LNCAP (cell line): ENCODE results near the gene UQCRHL.

Source experiments
- CTCF ChIP-seq: fragments of 450-650 bp; IDR thresholded peaks from 2 replicates; pipeline ENCODE4 v1.5.1; 2017; ENCODE audit warnings: mild to moderate bottlenecking

Gene UQCRHL

GRCh38 chr1:15788624-15789301 lies 18.7 kb downstream of the UQCRHL start:
- TF ChIP-seq CTCF: no peak

GRCh38 chr1:15786581-15786980 lies 20.9 kb downstream of the UQCRHL start:
- TF ChIP-seq CTCF: no peak

DNA sequence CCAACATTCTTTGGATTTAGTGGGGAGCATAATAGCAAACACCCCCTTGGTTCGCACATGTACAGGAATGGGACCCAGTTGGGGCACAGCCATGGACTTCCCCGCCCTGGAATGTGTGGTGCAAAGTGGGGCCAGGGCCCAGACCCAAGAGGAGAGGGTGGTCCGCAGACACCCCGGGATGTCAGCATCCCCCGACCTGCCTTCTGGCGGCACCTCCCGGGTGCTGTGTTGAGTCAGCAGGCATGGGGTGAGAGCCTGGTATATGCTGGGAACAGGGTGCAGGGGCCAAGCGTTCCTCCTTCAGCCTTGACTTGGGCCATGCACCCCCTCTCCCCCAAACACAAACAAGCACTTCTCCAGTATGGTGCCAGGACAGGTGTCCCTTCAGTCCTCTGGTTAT lies 21.8 kb downstream of the UQCRHL start:
- no peak for TF ChIP-seq CTCF

DNA sequence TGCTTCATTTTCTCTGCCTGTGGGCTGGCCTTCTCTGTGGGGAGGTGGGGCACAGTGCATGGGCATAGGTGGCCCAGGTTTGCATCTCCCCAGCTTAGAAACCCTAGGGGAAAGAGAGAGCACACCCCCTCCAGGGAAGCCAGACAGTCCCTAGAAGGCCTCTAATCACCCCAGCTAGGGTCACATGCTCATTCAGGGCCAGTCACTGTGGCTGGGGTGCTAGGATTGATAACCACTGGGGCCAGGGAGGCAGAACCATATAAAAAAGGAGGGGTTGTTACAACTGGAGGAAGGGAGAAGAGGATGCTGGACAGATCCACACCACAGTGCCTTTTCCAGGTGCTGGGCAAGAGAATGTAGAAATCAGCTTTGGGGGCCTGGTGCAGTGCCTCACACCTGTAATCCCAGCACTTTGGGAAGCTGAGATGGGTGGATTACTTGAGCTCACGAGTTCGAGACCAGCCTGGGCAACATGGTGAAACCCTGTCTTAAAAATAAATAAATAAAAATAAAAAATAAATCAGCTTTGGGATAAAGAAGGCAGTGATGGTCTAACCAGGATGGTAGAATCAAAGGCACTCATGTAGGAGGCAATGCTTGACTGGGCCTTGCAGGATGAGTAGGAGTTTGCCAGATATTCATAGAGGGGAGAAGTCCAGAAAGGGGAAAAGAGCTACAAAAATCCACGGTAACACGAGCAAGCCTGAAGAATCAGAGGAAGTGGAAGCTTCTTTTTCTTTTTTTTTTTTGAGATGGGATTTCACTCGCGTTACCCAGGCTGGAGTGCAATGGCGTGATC lies 29.3 kb downstream of the UQCRHL start:
- TF ChIP-seq CTCF: no peak

DNA sequence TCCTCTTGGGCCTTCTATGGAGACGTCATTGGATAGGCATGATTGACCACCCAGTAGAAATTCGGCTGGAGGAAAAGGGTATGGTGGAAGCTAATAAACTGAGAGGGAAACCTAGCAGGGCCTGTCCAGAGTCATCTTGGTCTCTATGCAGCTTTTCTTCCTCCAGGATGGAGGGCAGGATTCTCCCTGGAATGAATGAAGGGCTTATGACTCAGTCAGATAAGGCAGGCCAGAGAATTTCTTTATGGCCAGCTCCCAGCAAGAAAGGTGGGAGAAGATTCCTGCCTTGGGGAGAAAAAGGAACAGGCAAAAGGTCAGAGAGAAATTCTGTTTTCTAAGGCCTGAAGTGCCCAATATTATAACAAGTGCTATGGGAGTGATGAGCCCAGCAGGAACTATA lies 31.7 kb downstream of the UQCRHL start:
- no peak for TF ChIP-seq CTCF

DNA sequence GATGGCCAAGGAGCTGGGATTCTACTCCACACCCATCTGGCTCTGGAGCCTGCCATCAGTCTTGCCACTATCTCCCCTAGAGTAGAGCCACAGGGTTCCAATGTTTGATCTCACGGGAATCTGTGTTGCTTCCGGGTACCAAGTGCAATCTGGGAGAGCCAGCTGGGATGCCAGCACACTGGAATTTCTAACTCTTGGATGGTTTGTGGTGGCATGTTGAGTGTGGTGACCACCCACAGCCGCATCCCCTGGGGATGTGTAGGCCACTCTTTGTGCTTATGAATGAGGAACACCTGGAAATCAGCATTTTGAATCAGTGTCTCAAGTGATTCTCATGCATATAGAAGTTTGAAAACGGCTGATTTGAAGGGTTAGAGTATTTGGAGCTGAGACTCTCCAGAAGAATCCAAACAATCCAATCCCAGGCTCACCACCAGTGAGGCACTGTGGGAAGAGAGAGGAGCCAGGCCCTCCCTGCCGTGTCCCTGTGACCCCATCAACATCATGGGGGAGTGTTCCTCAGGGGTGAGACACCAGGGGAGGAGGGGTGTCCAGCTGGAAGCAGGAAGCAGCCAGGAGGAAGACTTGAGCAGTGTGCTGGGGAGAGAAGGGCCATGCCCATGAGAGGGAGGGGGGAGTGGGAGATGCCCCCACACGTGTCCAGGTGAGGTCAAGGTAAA lies 35.5 kb downstream of the UQCRHL start:
- no peak for TF ChIP-seq CTCF

GRCh38 chr1:15770313-15770962 lies 37.0 kb downstream of the UQCRHL start:
- TF ChIP-seq CTCF: no peak
